ENCODE measurements around the gene MLLT11.

DNA sequence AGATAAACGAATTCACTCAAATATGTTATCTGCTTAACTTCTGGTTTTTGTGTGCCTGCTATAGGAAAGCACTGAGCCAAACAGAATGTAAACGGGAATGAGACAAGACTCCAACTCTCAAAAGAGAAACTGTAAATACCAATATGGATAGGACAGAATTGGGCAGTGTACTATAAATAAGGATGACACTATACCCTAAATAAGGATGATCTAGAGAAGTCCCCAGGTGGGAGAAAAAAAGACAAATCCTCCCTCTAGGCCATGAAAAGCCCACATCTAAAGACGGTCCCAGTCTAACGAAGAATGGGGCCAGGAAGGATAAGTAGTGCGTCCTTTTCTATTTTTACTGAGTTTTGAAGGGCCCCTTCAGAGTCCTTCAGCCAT lies 8.9 kb downstream of the MLLT11 start:
- TF ChIP-seq, protein P1, sequence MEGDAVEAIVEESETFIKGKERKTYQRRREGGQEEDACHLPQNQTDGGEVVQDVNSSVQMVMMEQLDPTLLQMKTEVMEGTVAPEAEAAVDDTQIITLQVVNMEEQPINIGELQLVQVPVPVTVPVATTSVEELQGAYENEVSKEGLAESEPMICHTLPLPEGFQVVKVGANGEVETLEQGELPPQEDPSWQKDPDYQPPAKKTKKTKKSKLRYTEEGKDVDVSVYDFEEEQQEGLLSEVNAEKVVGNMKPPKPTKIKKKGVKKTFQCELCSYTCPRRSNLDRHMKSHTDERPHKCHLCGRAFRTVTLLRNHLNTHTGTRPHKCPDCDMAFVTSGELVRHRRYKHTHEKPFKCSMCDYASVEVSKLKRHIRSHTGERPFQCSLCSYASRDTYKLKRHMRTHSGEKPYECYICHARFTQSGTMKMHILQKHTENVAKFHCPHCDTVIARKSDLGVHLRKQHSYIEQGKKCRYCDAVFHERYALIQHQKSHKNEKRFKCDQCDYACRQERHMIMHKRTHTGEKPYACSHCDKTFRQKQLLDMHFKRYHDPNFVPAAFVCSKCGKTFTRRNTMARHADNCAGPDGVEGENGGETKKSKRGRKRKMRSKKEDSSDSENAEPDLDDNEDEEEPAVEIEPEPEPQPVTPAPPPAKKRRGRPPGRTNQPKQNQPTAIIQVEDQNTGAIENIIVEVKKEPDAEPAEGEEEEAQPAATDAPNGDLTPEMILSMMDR (IDR thresholded peaks at IDR 0.05; ENCODE audit: low read depth, low read length, poor library complexity, severe bottlenecking): no peak
- no peak for TF ChIP-seq EZH2phosphoT487 (IDR thresholded peaks at IDR 0.05; ENCODE audit: borderline replicate concordance, low read length)
